ENCODE results near the gene SPAAR. TPM values are rescaled to one million over a fixed set of nuclear protein-coding genes. Genes with fewer than 3 reads are reported as not detected.

SPAAR gene
- total RNA-seq, 1 experiment from 2014 or later = not detected

- Histone ChIP-seq H3K14ac (ENCODE audit: insufficient read depth, low read length) (peak overlapping the region; percentile 68; the same call in 1 of the 2 replicates), H3K18ac (ENCODE audit: insufficient read length, low read depth, low read length) (peak overlapping the region; percentile 45), H3K27ac (ENCODE audit: insufficient read length, low read depth, low read length) (peak overlapping the region; percentile 30), H3K79me2 (ENCODE audit: insufficient read depth, low read length) (no peaks in the 10 kb centered on the region), H3K79me1 (ENCODE audit: insufficient read depth, low read depth, low read length, poor library complexity, severe bottlenecking) (no peaks in the 10 kb centered on the region), H4K8ac (replicated peaks; ENCODE audit: insufficient read length, low read depth, low read length) (no peak overlapping the region), H4K20me1 (ENCODE audit: control insufficient read depth, insufficient read depth, insufficient read length) (no peaks in the 10 kb centered on the region), H2BK5ac (ENCODE audit: insufficient read length, low read length) (no peak overlapping the region), H2AFZ (ENCODE audit: low read length) (no peak overlapping the region), H3K56ac (ENCODE audit: insufficient read length, low read depth, low read length) (no peak overlapping the region), H2BK120ac (ENCODE audit: low read depth, low read length, poor library complexity, severe bottlenecking) (no peak overlapping the region), H3K9me3 (ENCODE audit: control insufficient read depth, low read depth, low read length) (no peaks in the 10 kb centered on the region), H2BK12ac (ENCODE audit: insufficient read length, low read depth, low read length) (no peak overlapping the region), H3K9ac (ENCODE audit: extremely low read depth, insufficient read length, low read length) (no peak overlapping the region), H3K27me3 (ENCODE audit: insufficient read depth, low read length) (no peaks in the 10 kb centered on the region), H2AK5ac (ENCODE audit: insufficient read length, low read length) (no peak overlapping the region), H3K23ac (ENCODE audit: insufficient read length, low read depth, low read length) (no peak overlapping the region), H4K5ac (ENCODE audit: insufficient read length, low read depth, low read length) (no peak overlapping the region), H4K91ac (ENCODE audit: insufficient read length, low read depth, low read length) (peak overlapping the region; percentile 21), H3K4me2 (ENCODE audit: insufficient read depth, insufficient read length, low read length) (peak overlapping the region; percentile 14), H3T11ph (ENCODE audit: low read length) (peak overlapping the region; percentile 10), H3K23me2 (ENCODE audit: insufficient read length, low read depth, low read length, poor library complexity, severe bottlenecking) (no peaks in the 10 kb centered on the region), H2BK20ac (ENCODE audit: low read depth, low read length, poor library complexity, severe bottlenecking) (no peak overlapping the region), H3K4ac (ENCODE audit: low read depth, low read length) (no peak overlapping the region), H2BK15ac (ENCODE audit: low read depth, low read length) (no peak overlapping the region), H3K4me1 (ENCODE audit: insufficient read depth, low read length) (peaks cover 9% of the 10 kb centered on the region; the same call in 1 of the 2 replicates)
- Mint-ChIP-seq H3K27ac (peak overlapping the region; percentile 34 to 95 (median 91); a peak in 4 of 7 replicates), H3K36me3 (ENCODE audit: insufficient read depth in 1 of 3, low read depth in 3 of 3) (no peaks in the 10 kb centered on the region), H3K27me3 (ENCODE audit: low read depth) (peaks cover 4% of the 10 kb centered on the region), H3K4me3 (peak overlapping the region in 1 of 2 experiments; percentile 32; a peak in 2 of 5 replicates), H3K4me1 (peaks cover 41 to 45% of the 10 kb centered on the region in 2 experiments), H3K9me3 (no peaks in the 10 kb centered on the region)
- no CpG with 5 or more reads among the region's 13 CpGs for WGBS (ENCODE audit: extremely low coverage, insufficient read length, low lambda C conversion rate)
- no peak for TF ChIP-seq CTCF (conservative IDR thresholded peaks at IDR 0.05)
- DNase-seq = peak; percentile 77
These were observed 1.4 kb upstream of the SPAAR start for GRCh38 chr9:35907711-35908503.
